HepG2 (cell line): ENCODE data around the gene EFNA2. TPM values are rescaled to one million over a fixed set of nuclear protein-coding genes. Genes with fewer than 3 reads are reported as not detected.
A peak's percentile ranks its signal among the peaks of the same experiment; 100 is the strongest.

Source experiments
- ESRRA ChIP-seq: sonication (generic); formaldehyde crosslinking; IDR thresholded peaks from 2 replicates; pipeline ENCODE4 v1.5.1; 2020; ENCODE audit warnings: mild to moderate bottlenecking, low read depth, missing genetic modification reagents
- HIVEP1 ChIP-seq: sonication (generic); formaldehyde crosslinking; IDR thresholded peaks from 2 replicates; pipeline ENCODE4 v1.4.0; 2020; ENCODE audit warnings: mild to moderate bottlenecking, missing genetic modification reagents
- LCORL ChIP-seq, 2 experiments: fragments of 450-650 bp in 1 of 2; sonication (generic) in 1 of 2; formaldehyde crosslinking in 1 of 2; IDR thresholded peaks; 2 replicates each; pipeline versions ENCODE4 v1.5.0 to v1.6.1; 2017 to 2020; ENCODE audit warnings: antibody characterized with exemption in 1 of 2, missing genetic modification reagents in 1 of 2
- MEIS2 ChIP-seq: sonication (generic); formaldehyde crosslinking; IDR thresholded peaks from 2 replicates; pipeline ENCODE4 v1.9.0; 2021; ENCODE audit warnings: mild to moderate bottlenecking, missing genetic modification reagents
- POLR2AphosphoS5 ChIP-seq: IDR thresholded peaks from 2 replicates; pipeline ENCODE4 v1.6.1; 2012; ENCODE audit warnings: low read depth, low read length
- RFXAP ChIP-seq: sonication (generic); formaldehyde crosslinking; IDR thresholded peaks from 2 replicates; pipeline ENCODE4 v1.4.0; 2020; ENCODE audit warnings: missing genetic modification reagents, borderline replicate concordance
- RORA ChIP-seq: sonication (generic); formaldehyde crosslinking; IDR thresholded peaks from 2 replicates; pipeline ENCODE4 v1.5.0; 2020; ENCODE audit warnings: mild to moderate bottlenecking, missing genetic modification reagents, moderate library complexity
- RXRB ChIP-seq: IDR thresholded peaks from 2 replicates; pipeline ENCODE4 v1.6.1; 2016; ENCODE audit warnings: borderline replicate concordance, missing genetic modification reagents, missing compliant biosample characterization
- SALL2 ChIP-seq: sonication (generic); formaldehyde crosslinking; IDR thresholded peaks from 2 replicates; pipeline ENCODE4 v1.8.1; 2023; ENCODE audit warnings: mild to moderate bottlenecking, missing genetic modification reagents, inconsistent platforms
- SAP130 ChIP-seq: IDR thresholded peaks from 2 replicates; pipeline ENCODE4 v1.6.1; 2016; ENCODE audit warnings: low read depth
- ZBTB20 ChIP-seq: sonication (generic); formaldehyde crosslinking; IDR thresholded peaks from 2 replicates; pipeline ENCODE4 v1.8.1; 2023; ENCODE audit warnings: missing genetic modification reagents, low read depth, mild to moderate bottlenecking, borderline replicate concordance
- ZBTB7B ChIP-seq: sonication (generic); formaldehyde crosslinking; IDR thresholded peaks from 2 replicates; pipeline ENCODE4 v1.4.0; 2020; ENCODE audit warnings: missing genetic modification reagents
- ZMYM3 ChIP-seq: sonication (generic); formaldehyde crosslinking; IDR thresholded peaks from 2 replicates; pipeline ENCODE4 v1.5.1; 2020; ENCODE audit warnings: mild to moderate bottlenecking, missing genetic modification reagents
- ZNF296 ChIP-seq: sonication (generic); formaldehyde crosslinking; conservative IDR thresholded peaks from 2 replicates; pipeline ENCODE4 v1.5.0; 2020; ENCODE audit warnings: mild to moderate bottlenecking, missing genetic modification reagents
- ZNF431 ChIP-seq: sonication (generic); formaldehyde crosslinking; IDR thresholded peaks from 2 replicates; pipeline ENCODE4 v1.9.0; 2022; ENCODE audit warnings: missing genetic modification reagents, low read depth, mild to moderate bottlenecking, borderline replicate concordance
- ZNF44 ChIP-seq: sonication (generic); formaldehyde crosslinking; IDR thresholded peaks from 2 replicates; pipeline ENCODE4 v1.5.1; 2020; ENCODE audit warnings: mild to moderate bottlenecking, missing genetic modification reagents
- ZNF746 ChIP-seq: sonication (generic); formaldehyde crosslinking; IDR thresholded peaks from 2 replicates; pipeline ENCODE4 v1.8.0; 2022; ENCODE audit warnings: mild to moderate bottlenecking, missing genetic modification reagents
- ZNF761 ChIP-seq: sonication (generic); formaldehyde crosslinking; conservative IDR thresholded peaks from 2 replicates; pipeline ENCODE4 v1.4.0; 2020; ENCODE audit warnings: mild to moderate bottlenecking, missing genetic modification reagents
- polyA plus RNA-seq, 8 experiments: library from polyadenylated mRNA; depleted of rRNA in 3 of 8; stranded (reverse) in 7 of 8; unstranded in 1 of 8; fragments of >200 nt; fragmentation: Illumina TruSeq in 4 of 8; extraction: Trizol in 4 of 8; gene quantifications; 2 replicates each; pipeline versions ENCODE4 v1.2.1 to v1.2.3, GENCODE V29; 2011 to 2016; ENCODE audit warnings: low read depth in 4 of 8, missing spikeins in 1 of 8, mixed read lengths in 1 of 8; ENCODE audit not compliant: insufficient read depth in 1 of 8
- total RNA-seq, 5 experiments: library from RNA; depleted of rRNA; stranded (reverse); fragments of >200 nt; fragmentation: Illumina TruSeq; extraction: Trizol; gene quantifications; 2 replicates each; pipeline ENCODE4 v1.2.3, GENCODE V29; 2016; ENCODE audit warnings: low read depth in 1 of 5
- TF ChIP-seq, protein P1 (sequence below): sonication (generic); formaldehyde crosslinking; IDR thresholded peaks from 2 replicates; pipeline ENCODE4 v1.5.0; 2020; ENCODE audit warnings: mild to moderate bottlenecking, missing genetic modification reagents
- TF ChIP-seq, protein P2 (sequence below): IDR thresholded peaks from 2 replicates; pipeline ENCODE4 v1.6.1; 2016; ENCODE audit warnings: low read depth
- TF ChIP-seq, protein P3 (sequence below), 2 experiments: fragments of 450-650 bp in 1 of 2; sonication (generic) in 1 of 2; formaldehyde crosslinking; IDR thresholded peaks; 2 replicates each; pipeline versions ENCODE4 v1.5.0 to v1.8.0; 2020 to 2022; ENCODE audit warnings: mild to moderate bottlenecking in 1 of 2, missing genetic modification reagents in 1 of 2
- TF ChIP-seq, protein P4 (sequence below): sonication (generic); formaldehyde crosslinking; IDR thresholded peaks from 2 replicates; pipeline ENCODE4 v1.8.0; 2022; ENCODE audit warnings: missing genetic modification reagents, mild to moderate bottlenecking, moderate library complexity, borderline replicate concordance

Gene EFNA2
- total and polyA plus RNA-seq, 2 of the 13 experiments (the other 11 are each of a cell fraction or from before 2014, with no cell fraction given): 6.0 to 9.9 TPM

DNA sequence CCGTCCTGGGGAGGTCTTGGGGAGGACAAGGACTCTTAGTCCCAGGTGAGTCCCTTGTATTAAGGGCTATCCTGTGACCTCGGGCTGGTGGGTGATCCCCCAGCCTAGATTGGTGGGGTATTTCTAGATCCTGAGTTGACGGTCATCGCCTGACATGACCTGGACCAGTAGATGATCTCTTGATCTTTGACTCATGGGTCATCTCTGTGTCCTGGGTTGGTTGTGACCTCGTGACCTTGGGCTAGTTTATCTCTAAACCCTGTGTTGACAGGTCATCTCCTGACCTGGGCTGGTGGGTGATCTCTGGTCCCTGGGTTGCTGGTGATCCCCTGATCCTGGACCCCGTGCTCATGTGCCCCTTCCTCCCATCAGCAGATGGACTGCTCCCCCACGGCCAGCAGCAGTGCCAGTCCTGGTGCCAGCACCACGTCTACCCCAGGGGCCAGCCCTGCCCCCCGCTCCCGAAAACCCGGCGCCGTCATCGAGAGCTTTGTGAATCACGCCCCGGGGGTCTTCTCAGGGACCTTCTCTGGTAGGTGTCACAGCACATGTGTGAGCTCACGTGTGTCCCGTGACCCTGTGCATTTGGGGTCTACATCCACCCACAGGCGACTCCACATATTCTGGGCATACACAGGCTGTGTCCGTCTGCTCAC is 31.0 kb upstream of the EFNA2 start (continued):
- TF ChIP-seq, protein P1, sequence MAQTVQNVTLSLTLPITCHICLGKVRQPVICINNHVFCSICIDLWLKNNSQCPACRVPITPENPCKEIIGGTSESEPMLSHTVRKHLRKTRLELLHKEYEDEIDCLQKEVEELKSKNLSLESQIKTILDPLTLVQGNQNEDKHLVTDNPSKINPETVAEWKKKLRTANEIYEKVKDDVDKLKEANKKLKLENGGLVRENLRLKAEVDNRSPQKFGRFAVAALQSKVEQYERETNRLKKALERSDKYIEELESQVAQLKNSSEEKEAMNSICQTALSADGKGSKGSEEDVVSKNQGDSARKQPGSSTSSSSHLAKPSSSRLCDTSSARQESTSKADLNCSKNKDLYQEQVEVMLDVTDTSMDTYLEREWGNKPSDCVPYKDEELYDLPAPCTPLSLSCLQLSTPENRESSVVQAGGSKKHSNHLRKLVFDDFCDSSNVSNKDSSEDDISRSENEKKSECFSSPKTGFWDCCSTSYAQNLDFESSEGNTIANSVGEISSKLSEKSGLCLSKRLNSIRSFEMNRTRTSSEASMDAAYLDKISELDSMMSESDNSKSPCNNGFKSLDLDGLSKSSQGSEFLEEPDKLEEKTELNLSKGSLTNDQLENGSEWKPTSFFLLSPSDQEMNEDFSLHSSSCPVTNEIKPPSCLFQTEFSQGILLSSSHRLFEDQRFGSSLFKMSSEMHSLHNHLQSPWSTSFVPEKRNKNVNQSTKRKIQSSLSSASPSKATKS (CRISPR knock-in tag): no peak
- TF ChIP-seq ZNF431 (CRISPR knock-in tag): no peak
- peak; percentile 54 for TF ChIP-seq POLR2AphosphoS5
- peak; percentile 99 for TF ChIP-seq ESRRA (CRISPR knock-in tag)
- TF ChIP-seq RXRB: peak; percentile 96
- peak; percentile 20; the same call in 1 of the 2 replicates for TF ChIP-seq ZMYM3 (CRISPR knock-in tag)
- TF ChIP-seq SAP130 (CRISPR knock-in tag): peak; percentile 79
- no peak for TF ChIP-seq ZBTB20 (CRISPR knock-in tag)
- TF ChIP-seq ZBTB7B (CRISPR knock-in tag): peak; percentile 51; the same call in 1 of the 2 replicates
- TF ChIP-seq LCORL (IDR thresholded peaks at IDR 0.05): no peak
- peak; percentile 65 for TF ChIP-seq LCORL (CRISPR knock-in tag; IDR thresholded peaks at IDR 0.05)
- TF ChIP-seq, protein P2, sequence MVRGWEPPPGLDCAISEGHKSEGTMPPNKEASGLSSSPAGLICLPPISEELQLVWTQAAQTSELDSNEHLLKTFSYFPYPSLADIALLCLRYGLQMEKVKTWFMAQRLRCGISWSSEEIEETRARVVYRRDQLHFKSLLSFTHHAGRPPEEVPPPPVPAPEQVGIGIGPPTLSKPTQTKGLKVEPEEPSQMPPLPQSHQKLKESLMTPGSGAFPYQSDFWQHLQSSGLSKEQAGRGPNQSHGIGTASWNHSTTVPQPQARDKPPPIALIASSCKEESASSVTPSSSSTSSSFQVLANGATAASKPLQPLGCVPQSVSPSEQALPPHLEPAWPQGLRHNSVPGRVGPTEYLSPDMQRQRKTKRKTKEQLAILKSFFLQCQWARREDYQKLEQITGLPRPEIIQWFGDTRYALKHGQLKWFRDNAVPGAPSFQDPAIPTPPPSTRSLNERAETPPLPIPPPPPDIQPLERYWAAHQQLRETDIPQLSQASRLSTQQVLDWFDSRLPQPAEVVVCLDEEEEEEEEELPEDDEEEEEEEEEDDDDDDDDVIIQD (CRISPR knock-in tag): peak; percentile 70; the same call in 1 of the 2 replicates
- 0 out of 2 replicates have a peak, but pooled peaks have one; percentile 33 for TF ChIP-seq SALL2
- peak; percentile 86 for TF ChIP-seq ZNF746 (CRISPR knock-in tag)
- TF ChIP-seq RORA (CRISPR knock-in tag): no peak
- TF ChIP-seq, protein P3, sequence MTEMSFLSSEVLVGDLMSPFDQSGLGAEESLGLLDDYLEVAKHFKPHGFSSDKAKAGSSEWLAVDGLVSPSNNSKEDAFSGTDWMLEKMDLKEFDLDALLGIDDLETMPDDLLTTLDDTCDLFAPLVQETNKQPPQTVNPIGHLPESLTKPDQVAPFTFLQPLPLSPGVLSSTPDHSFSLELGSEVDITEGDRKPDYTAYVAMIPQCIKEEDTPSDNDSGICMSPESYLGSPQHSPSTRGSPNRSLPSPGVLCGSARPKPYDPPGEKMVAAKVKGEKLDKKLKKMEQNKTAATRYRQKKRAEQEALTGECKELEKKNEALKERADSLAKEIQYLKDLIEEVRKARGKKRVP (CRISPR knock-in tag; IDR thresholded peaks at IDR 0.05): no peak
- no peak for TF ChIP-seq ZNF44 (CRISPR knock-in tag)
- TF ChIP-seq HIVEP1 (CRISPR knock-in tag): peak; percentile 43; the same call in 1 of the 2 replicates
- peak; percentile 88 for TF ChIP-seq MEIS2
- TF ChIP-seq, protein P4, sequence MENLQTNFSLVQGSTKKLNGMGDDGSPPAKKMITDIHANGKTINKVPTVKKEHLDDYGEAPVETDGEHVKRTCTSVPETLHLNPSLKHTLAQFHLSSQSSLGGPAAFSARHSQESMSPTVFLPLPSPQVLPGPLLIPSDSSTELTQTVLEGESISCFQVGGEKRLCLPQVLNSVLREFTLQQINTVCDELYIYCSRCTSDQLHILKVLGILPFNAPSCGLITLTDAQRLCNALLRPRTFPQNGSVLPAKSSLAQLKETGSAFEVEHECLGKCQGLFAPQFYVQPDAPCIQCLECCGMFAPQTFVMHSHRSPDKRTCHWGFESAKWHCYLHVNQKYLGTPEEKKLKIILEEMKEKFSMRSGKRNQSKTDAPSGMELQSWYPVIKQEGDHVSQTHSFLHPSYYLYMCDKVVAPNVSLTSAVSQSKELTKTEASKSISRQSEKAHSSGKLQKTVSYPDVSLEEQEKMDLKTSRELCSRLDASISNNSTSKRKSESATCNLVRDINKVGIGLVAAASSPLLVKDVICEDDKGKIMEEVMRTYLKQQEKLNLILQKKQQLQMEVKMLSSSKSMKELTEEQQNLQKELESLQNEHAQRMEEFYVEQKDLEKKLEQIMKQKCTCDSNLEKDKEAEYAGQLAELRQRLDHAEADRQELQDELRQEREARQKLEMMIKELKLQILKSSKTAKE (CRISPR knock-in tag): peak; percentile 87; the same call in 1 of the 2 replicates
- no peak for TF ChIP-seq ZNF761
- 0 out of 2 replicates have a peak, but pooled peaks have one; percentile 65 for TF ChIP-seq ZNF296 (CRISPR knock-in tag)
- no peak for TF ChIP-seq RFXAP (CRISPR knock-in tag)
